ENCODE results near the gene L3MBTL2. TPM values are rescaled to one million over a fixed set of nuclear protein-coding genes. Genes with fewer than 3 reads are reported as not detected.

L3MBTL2 gene
- total RNA-seq, 1 experiment from 2014 or later: 24.7 TPM

DNA sequence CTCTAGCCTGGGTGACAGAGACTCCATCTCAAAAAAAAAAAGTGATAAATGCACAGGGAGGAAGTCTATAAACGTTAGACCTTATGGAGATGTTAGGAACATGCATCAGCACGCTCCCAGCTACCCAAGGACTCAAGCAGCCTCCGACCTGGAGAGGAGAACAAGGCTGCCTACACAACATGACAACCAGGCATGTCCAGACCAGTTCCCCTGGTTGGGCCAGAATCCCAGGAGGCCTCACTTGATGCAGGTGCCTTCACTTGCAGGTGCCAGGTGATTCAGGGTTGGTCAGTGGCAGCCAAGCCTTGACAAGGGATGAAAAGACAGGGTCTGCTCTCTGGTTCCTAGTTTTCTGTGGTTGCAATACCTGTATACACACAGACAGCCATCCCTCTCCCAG is 75.0 kb downstream of the L3MBTL2 start:
- ChIA-PET POLR2A (no interaction called here), RAD21 (ENCODE audit: low non-redundant PET in 1 of 2, low total read pairs in 2 of 2, uncharacterized antibody in 2 of 2, unreplicated experiment in 2 of 2) (no interaction called here), CTCF (no interaction called here)
- H3K9me2 ChIP-seq (ENCODE audit: insufficient read depth): no peaks in the 10 kb centered on the region
- no peak for DNase-seq (ENCODE audit: low read depth, low spot score)
- no TSS peak for BruUV-seq (replicated peaks)
- H2AFZ ChIP-seq (ENCODE audit: low read depth, low read length, poor library complexity, severe bottlenecking): no peak overlapping the region
- H3K36me3 ChIP-seq (ENCODE audit: control insufficient read depth in 1 of 2, insufficient read depth in 2 of 2, low read length in 2 of 2): peaks cover 42 to 65% of the 10 kb centered on the region in 2 experiments
- ATAC-seq: no peak
- H3K4me2 ChIP-seq (ENCODE audit: low read length): no peak overlapping the region
- TF ChIP-seq EZH2 (IDR thresholded peaks at IDR 0.05) (no peak), EGR1 (IDR thresholded peaks at IDR 0.05; ENCODE audit: low read depth) (no peak), CEBPB (IDR thresholded peaks at IDR 0.05; ENCODE audit: low read depth) (no peak), SRF (IDR thresholded peaks at IDR 0.05; ENCODE audit: low read depth) (no peak), FOSL1 (IDR thresholded peaks at IDR 0.05; ENCODE audit: low read depth) (no peak), SP1 (IDR thresholded peaks at IDR 0.05; ENCODE audit: low read depth) (no peak), ZFX (IDR thresholded peaks at IDR 0.05) (no peak), ZNF274 (IDR thresholded peaks at IDR 0.05; ENCODE audit: low read depth, low read length) (no peak), RAD21 (IDR thresholded peaks at IDR 0.05; ENCODE audit: low read depth) (no peak), JUND (IDR thresholded peaks at IDR 0.05) (no peak), POLR2A (IDR thresholded peaks at IDR 0.05; ENCODE audit: borderline replicate concordance, extremely low read depth, insufficient read depth, insufficient read length) (no peak), TCF7L2 (IDR thresholded peaks at IDR 0.05; ENCODE audit: borderline replicate concordance, extremely low read depth, insufficient read depth, insufficient read length) (no peak), POLR2AphosphoS5 (IDR thresholded peaks at IDR 0.05; ENCODE audit: low read depth, low read length) (no peak), ELF1 (IDR thresholded peaks at IDR 0.05; ENCODE audit: borderline replicate concordance, low read depth) (no peak)
- TF ChIP-seq, protein P1, sequence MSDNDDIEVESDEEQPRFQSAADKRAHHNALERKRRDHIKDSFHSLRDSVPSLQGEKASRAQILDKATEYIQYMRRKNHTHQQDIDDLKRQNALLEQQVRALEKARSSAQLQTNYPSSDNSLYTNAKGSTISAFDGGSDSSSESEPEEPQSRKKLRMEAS (IDR thresholded peaks at IDR 0.05): no peak
- TF ChIP-seq, protein P2, sequence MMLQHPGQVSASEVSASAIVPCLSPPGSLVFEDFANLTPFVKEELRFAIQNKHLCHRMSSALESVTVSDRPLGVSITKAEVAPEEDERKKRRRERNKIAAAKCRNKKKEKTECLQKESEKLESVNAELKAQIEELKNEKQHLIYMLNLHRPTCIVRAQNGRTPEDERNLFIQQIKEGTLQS (IDR thresholded peaks at IDR 0.05): no peak
- TF ChIP-seq, protein P3, sequence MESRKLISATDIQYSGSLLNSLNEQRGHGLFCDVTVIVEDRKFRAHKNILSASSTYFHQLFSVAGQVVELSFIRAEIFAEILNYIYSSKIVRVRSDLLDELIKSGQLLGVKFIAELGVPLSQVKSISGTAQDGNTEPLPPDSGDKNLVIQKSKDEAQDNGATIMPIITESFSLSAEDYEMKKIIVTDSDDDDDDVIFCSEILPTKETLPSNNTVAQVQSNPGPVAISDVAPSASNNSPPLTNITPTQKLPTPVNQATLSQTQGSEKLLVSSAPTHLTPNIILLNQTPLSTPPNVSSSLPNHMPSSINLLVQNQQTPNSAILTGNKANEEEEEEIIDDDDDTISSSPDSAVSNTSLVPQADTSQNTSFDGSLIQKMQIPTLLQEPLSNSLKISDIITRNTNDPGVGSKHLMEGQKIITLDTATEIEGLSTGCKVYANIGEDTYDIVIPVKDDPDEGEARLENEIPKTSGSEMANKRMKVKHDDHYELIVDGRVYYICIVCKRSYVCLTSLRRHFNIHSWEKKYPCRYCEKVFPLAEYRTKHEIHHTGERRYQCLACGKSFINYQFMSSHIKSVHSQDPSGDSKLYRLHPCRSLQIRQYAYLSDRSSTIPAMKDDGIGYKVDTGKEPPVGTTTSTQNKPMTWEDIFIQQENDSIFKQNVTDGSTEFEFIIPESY (IDR thresholded peaks at IDR 0.05; ENCODE audit: extremely low read depth, insufficient replicate concordance, low read length): no peak
- H3K4me3 ChIP-seq (replicated peaks in 1 of 2; ENCODE audit: low read depth in 1 of 2, low read length in 2 of 2): no peak overlapping the region
- H3K9me3 ChIP-seq (ENCODE audit: control insufficient read depth in 1 of 2, insufficient read depth in 1 of 2, low read depth in 1 of 2, low read length in 2 of 2): no peaks in the 10 kb centered on the region
- intact Hi-C loops (cut with micrococcal nuclease): no loop called here
- H3K27ac ChIP-seq (ENCODE audit: low read depth, low read length): peak overlapping the region; percentile 40
- H4K20me1 ChIP-seq (ENCODE audit: insufficient read depth): no peaks in the 10 kb centered on the region
- peaks cover 87% of the 10 kb centered on the region for H3K79me2 ChIP-seq (ENCODE audit: insufficient read depth, low read length)
- peaks cover 7 to 12% of the 10 kb centered on the region in 2 experiments; a peak in 3 of 4 replicates for H3K4me1 ChIP-seq (ENCODE audit: control insufficient read depth in 1 of 2, insufficient read depth in 2 of 2, low read length in 2 of 2)
- H3K9ac ChIP-seq (ENCODE audit: low read length): no peak overlapping the region
- H3K27me3 ChIP-seq (ENCODE audit: insufficient read depth, low read length): no peaks in the 10 kb centered on the region

All from HCT116 (cell line).